Measurements from ENCODE around the gene EPGN.

Gene EPGN

DNA sequence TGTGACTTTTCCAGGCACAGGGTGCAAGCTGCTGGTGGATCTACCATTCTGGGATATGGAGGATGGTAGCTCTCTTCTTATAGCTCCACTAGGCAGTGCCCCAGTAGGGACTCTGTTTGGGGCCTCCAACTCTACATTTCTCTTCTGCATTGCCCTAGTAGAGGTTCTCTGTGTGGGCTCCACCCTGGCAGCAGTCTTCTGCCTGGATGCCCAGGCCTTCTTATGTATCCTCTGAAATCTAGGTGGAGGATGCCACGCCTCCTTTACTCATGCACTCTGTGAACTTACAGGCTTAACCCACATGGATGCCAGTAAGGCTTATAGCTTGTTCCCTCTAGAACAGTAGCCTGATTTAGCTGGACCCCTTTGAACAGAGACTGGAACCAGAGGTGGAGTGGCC is 35.8 kb downstream of the EPGN start:
- DNase-seq = no peak

GRCh38 chr4:74353858-74354257 is 45.6 kb downstream of the EPGN start:
- DNase-seq = no peak

GRCh38 chr4:74357965-74358364 is 49.7 kb downstream of the EPGN start:
- DNase-seq = no peak

DNA sequence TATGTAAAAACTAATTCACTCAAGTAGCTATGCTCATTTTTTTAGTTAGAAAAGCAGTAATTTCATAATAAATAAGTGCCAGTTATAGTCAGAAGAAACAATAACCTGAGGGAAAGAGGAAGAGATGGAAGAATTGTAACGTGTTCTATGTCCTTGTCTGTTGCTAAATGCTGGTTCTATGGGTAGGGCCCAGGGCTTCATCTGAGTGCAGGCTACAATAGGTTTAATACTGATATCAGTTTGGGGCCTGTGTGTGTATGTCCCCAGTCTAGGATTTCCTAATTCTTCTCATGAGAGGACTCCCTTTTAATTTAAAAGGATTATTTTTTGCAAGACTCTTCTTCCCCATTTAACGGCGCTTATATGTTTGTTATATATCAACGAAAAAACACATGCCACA is 53.4 kb downstream of the EPGN start:
- no peak for DNase-seq

GRCh38 chr4:74362347-74362746 is 54.1 kb downstream of the EPGN start:
- DNase-seq = peak in 1 of 2 donors; percentile 42

GRCh38 chr4:74364256-74364651 is 56.0 kb downstream of the EPGN start:
- peak in 1 of 2 donors; percentile 9 for DNase-seq

DNA sequence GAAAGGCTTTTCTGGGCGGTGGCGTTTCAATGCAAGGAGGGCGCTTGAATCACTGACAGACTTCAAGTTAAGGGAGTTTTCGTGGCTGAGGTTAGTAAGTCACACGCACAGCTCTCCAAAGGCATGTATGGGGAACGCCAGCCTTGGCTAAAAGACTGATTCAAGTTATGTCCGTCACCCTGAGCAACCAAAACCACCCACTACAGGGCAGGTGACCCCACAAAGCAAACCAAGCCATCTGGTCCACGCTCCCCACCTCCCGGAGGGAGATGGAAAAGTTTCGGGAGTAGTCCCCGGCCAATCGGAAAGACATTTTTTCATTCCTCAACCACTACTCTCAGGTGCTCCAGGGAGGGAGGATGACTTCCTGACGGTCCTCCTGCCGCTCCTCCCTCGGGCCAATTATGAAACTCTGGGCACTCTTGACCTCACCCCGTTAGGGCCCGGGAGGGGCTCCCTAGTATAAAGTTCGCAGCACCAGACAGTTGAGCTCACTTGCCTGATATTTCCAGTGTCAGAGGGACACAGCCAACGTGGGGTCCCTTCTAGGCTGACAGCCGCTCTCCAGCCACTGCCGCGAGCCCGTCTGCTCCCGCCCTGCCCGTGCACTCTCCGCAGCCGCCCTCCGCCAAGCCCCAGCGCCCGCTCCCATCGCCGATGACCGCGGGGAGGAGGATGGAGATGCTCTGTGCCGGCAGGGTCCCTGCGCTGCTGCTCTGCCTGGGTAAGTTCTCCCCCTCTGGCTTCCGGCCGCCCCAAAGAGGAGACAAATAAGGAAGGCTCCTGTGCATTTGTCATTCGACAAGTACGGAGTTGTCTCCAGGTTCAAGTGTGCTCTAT is 56.6 kb downstream of the EPGN start, which contains the start of gene EREG:
Gene EREG (plus strand): TSS at position 494 of the 840 bp plus-strand sequence. CDS start 164 bp downstream, at position 658.
- peak in 1 of 2 donors; percentile 55 for DNase-seq

GRCh38 chr4:74365761-74366160 is 57.5 kb downstream of the EPGN start:
- no peak for DNase-seq

All from inflammatory macrophage (primary cell).